Tongue (tissue), 2 donors: ENCODE measurements around the gene DNAJB8. TPM values are rescaled to one million over a fixed set of nuclear protein-coding genes. Genes with fewer than 3 reads are reported as not detected.

ENCODE experiments used
- DNase-seq: peaks from one replicate; pipeline ENCODE4 v3.0.0-alpha.2; 2015
- total RNA-seq: library from RNA; depleted of rRNA; stranded (reverse); fragments of >200 nt; gene quantifications from one replicate; pipeline ENCODE4 v1.2.3, GENCODE V29; 2014

DNAJB8 gene
- total RNA-seq, 1 donor from 2014 or later, result not detected

- no peak for DNase-seq
These were observed 2.9 kb downstream of the DNAJB8 start for GRCh38 chr3:128463771-128464170.

GRCh38 chr3:128463354-128463753 is 3.3 kb downstream of the DNAJB8 start:
- no peak for DNase-seq

GRCh38 chr3:128462931-128463330 is 3.8 kb downstream of the DNAJB8 start:
- DNase-seq, result no peak

GRCh38 chr3:128462341-128462910 is 4.3 kb downstream of the DNAJB8 start:
- DNase-seq, result no peak

- no peak for DNase-seq
These were observed 5.0 kb downstream of the DNAJB8 start for GRCh38 chr3:128461731-128462130.

GRCh38 chr3:128459461-128459820 is 7.2 kb downstream of the DNAJB8 start:
- no peak for DNase-seq

- DNase-seq, result no peak
These were observed 7.8 kb downstream of the DNAJB8 start for GRCh38 chr3:128458746-128459460.

GRCh38 chr3:128457937-128458336 is 8.8 kb downstream of the DNAJB8 start:
- DNase-seq, result no peak

GRCh38 chr3:128456776-128457715 is 9.6 kb downstream of the DNAJB8 start:
- peak; percentile 12 for DNase-seq

- no peak for DNase-seq
These were observed 10.6 kb downstream of the DNAJB8 start for GRCh38 chr3:128455786-128456748.

GRCh38 chr3:128455116-128455515 is 11.6 kb downstream of the DNAJB8 start:
- DNase-seq, result no peak

GRCh38 chr3:128454310-128454618 is 12.4 kb downstream of the DNAJB8 start:
- DNase-seq, result no peak

- no peak for DNase-seq
These were observed 13.0 kb downstream of the DNAJB8 start for GRCh38 chr3:128453501-128454309.

- DNase-seq, result no peak
These were observed 13.9 kb downstream of the DNAJB8 start for GRCh38 chr3:128452678-128453275.

- DNase-seq, result no peak
These were observed 14.6 kb downstream of the DNAJB8 start for GRCh38 chr3:128452120-128452519.

GRCh38 chr3:128449111-128449638 is 17.5 kb downstream of the DNAJB8 start:
- no peak for DNase-seq

GRCh38 chr3:128448491-128448890 is 18.2 kb downstream of the DNAJB8 start:
- no peak for DNase-seq

- no peak for DNase-seq
These were observed 19.1 kb downstream of the DNAJB8 start for GRCh38 chr3:128447561-128448013.

GRCh38 chr3:128446821-128447220 is 19.9 kb downstream of the DNAJB8 start:
- DNase-seq, result no peak

GRCh38 chr3:128445357-128445756 is 21.3 kb downstream of the DNAJB8 start:
- DNase-seq, result no peak
